ENCODE results near the gene RNF149. TPM values are rescaled to one million over a fixed set of nuclear protein-coding genes. Genes with fewer than 3 reads are reported as not detected.

Gene RNF149
- total RNA-seq, 1 donor from 2014 or later, result 45.0 TPM

DNA sequence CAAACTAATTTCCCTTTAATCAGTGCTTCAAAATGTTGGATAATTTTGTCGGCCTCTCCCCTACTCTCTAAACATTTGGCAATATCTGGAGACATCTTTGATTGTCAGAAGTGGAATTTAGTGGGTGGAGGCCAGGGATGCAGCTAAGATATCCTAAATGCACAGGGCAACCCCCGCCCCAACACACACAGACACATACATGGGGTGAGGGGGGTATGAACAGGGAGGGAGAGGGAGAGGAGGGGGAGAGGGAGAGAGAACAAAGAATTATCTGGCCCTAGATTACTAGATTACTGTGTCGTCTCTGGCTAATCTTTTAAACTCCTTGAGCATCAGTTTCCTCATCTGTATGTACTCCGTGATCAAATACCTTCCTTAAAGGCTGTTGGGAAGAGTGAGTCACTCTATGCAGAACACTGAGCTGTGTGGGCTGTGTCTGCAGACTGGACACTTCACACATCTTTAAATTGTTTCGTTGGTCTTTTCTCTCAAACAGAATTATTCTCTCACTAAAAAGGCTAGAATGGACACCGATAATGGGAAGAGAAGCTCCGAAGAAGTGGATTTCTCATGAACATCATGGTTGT lies 2.9 kb downstream of the RNF149 start:
- H3K4me3 ChIP-seq (ENCODE audit: low read depth, low read length), result peak overlapping the region; percentile 89
- no peak for DNase-seq (ENCODE audit: low read depth)

DNA sequence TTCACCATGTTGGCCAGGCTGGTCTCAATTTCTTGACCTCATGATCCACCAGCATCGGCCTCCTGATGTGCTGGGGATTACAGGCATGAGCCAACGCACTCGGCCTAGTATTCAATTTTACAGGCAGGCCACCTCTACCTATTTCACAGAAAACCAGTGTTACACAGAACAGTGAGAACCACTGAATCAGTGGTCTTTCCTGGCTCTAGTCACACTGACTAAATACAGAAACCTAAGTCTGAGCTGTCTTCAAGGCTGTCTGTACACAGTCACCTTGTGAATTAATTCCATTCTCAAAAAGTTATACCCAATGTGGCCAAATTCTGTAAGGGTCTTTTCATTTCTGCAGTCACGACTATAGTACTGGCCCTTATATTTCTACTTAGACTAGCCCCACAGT lies 3.5 kb downstream of the RNF149 start:
- TF ChIP-seq, protein P1, sequence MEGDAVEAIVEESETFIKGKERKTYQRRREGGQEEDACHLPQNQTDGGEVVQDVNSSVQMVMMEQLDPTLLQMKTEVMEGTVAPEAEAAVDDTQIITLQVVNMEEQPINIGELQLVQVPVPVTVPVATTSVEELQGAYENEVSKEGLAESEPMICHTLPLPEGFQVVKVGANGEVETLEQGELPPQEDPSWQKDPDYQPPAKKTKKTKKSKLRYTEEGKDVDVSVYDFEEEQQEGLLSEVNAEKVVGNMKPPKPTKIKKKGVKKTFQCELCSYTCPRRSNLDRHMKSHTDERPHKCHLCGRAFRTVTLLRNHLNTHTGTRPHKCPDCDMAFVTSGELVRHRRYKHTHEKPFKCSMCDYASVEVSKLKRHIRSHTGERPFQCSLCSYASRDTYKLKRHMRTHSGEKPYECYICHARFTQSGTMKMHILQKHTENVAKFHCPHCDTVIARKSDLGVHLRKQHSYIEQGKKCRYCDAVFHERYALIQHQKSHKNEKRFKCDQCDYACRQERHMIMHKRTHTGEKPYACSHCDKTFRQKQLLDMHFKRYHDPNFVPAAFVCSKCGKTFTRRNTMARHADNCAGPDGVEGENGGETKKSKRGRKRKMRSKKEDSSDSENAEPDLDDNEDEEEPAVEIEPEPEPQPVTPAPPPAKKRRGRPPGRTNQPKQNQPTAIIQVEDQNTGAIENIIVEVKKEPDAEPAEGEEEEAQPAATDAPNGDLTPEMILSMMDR (conservative IDR thresholded peaks at IDR 0.05; ENCODE audit: low read depth, low read length), result no peak
- H3K4me3 ChIP-seq (ENCODE audit: low read depth, low read length), result no peak overlapping the region
- no peak for DNase-seq (ENCODE audit: low read depth)

More for the DNA sequence above, 2.9 kb downstream of the RNF149 start:
- TF ChIP-seq, protein P1 (conservative IDR thresholded peaks at IDR 0.05; ENCODE audit: low read depth, low read length), result no peak

DNA sequence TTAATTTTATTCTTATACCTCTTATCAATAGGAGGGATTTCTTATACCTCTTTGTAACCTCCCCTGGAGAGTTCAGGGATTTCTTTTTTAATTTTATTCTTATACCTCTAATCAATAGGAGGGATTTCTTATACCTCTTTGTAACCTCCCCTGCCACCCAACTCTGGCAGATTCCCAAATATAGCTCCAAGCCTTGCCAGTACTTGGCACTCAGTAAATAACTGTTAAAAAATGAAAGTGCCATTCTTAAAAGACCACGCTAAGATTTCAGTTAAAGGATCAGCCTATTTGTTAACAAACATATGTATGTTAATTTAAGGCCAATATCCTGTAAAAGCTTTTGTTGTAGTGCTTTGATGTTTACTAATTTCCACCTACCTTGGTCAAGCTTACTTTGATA lies 4.8 kb downstream of the RNF149 start:
- H3K4me3 ChIP-seq (ENCODE audit: low read depth, low read length), result no peak overlapping the region
- TF ChIP-seq, protein P1 (conservative IDR thresholded peaks at IDR 0.05; ENCODE audit: low read depth, low read length), result no peak
- no peak for DNase-seq (ENCODE audit: low read depth)

DNA sequence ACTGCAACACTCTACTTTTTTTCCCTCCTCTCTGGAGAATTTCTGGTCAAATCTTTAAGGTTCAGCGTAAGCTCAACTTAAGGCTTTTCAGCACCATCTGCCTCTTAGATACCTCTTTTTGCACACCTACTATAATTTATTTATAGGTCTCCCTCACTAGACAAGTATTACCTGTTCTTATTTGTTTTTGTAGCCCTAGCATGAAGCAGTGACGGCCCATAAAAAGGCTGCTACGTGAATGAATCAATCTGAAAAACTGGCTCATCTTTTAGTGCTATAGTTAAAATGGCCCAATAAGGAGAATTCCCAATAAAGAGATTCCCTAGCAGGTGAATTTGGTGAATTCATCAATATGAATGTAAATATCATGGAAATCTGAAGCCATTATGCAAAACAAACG lies 6.5 kb downstream of the RNF149 start:
- no peak overlapping the region for H3K4me3 ChIP-seq (ENCODE audit: low read depth, low read length)
- DNase-seq (ENCODE audit: low read depth), result no peak
- TF ChIP-seq, protein P1 (conservative IDR thresholded peaks at IDR 0.05; ENCODE audit: low read depth, low read length), result no peak

DNA sequence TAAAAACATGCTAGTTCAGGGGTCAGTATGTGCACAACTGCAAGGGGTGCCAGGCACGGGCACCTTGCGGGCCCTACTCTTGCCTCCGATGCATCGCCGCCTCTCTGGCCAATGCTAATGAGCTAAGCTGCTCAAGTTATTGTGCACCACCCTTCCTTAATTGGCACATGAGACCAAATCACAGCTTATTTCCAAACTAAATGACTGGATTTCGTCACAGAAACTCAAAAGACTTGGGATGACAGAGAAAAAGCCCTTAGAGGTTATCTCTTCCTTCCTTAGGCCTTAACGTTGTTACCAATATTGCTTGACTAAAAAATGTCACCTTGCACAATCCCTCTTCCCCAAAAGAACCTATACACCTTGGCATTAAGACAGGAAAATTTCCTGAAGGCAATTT lies 7.7 kb downstream of the RNF149 start:
- no peak overlapping the region for H3K4me3 ChIP-seq (ENCODE audit: low read depth, low read length)
- no peak for DNase-seq (ENCODE audit: low read depth)
- TF ChIP-seq, protein P1 (conservative IDR thresholded peaks at IDR 0.05; ENCODE audit: low read depth, low read length), result no peak

DNA sequence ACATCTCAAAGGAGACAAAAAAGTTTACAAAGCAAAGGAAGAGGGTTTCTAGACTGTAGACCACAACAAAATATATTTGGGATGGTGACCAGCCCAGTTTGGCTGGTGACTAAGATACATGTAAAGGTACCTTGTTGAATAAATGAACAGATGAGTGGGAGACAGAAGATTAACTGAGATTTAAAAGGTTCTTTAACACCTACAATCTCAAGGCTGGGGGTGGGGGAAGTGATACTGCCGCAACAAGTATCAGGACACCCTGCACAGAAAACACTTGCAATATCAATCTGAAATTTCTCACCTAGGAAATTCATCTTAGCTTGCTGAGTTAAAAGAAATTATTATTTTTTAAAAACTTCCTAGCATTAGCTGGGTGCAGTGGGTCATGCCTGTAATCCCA lies 8.3 kb downstream of the RNF149 start:
- TF ChIP-seq, protein P1 (conservative IDR thresholded peaks at IDR 0.05; ENCODE audit: low read depth, low read length), result no peak
- no peak for DNase-seq (ENCODE audit: low read depth)

DNA sequence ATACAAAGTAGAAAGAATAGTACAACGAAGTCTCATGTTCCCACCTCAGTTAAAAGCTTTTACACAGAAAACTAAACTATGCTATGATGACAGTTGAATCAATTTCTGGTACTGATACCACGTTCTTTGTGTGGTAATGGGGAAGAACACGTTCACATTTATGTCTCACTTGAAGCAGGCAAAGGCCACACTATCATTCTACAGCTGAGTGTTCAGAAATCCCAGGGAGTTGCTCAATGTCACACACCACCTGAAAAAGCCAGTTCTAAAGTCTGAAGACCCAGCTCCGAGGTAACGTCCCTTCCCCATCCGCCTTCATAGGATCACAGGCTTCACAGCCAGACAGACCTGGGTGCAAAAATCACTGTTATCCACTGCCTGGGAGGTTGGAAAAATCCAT lies 8.9 kb downstream of the RNF149 start:
- TF ChIP-seq, protein P1 (conservative IDR thresholded peaks at IDR 0.05; ENCODE audit: low read depth, low read length), result no peak
- no peak for DNase-seq (ENCODE audit: low read depth)
- H3K4me3 ChIP-seq (ENCODE audit: low read depth, low read length), result no peak overlapping the region

More for the DNA sequence above, 8.3 kb downstream of the RNF149 start:
- H3K4me3 ChIP-seq (ENCODE audit: low read depth, low read length), result no peak overlapping the region

Measured in epithelial cell of proximal tubule (primary cell).